Ramos (cell line): ENCODE results near the gene VIPAS39.

Experiments used
- in situ Hi-C: fragments of 300-500 bp; cut with MboI; formaldehyde crosslinking; loops from one replicate; pipeline ENCODE4 v1.14.3; 2022; ENCODE audit warnings: low sequenced_read_pairs; ENCODE audit not compliant: unreplicated experiment

Gene VIPAS39

GRCh38 chr14:77457522-77458248 is at the start of gene VIPAS39, which contains the start of gene AHSA1:
TSS of gene VIPAS39 (minus strand) at chr14:77457601. CDS start at chr14:77454102, 3,499 bp downstream.
TSS of gene AHSA1 (plus strand) at chr14:77458093. CDS start at chr14:77458190, 97 bp downstream.
- in situ Hi-C loops: no loop called here

- in situ Hi-C loops: no loop called here
These were observed 47.6 kb upstream of the VIPAS39 start for GRCh38 chr14:77505031-77505430.

- in situ Hi-C loops: no loop called here
These were observed 45.7 kb upstream of the VIPAS39 start for GRCh38 chr14:77503138-77503537.

GRCh38 chr14:77502109-77502782 is 44.8 kb upstream of the VIPAS39 start:
- in situ Hi-C loops: no loop called here

- in situ Hi-C loops: no loop called here
These were observed 41.7 kb upstream of the VIPAS39 start for GRCh38 chr14:77498984-77499527.

GRCh38 chr14:77498120-77498979 is 40.9 kb upstream of the VIPAS39 start, which contains the start of gene ISM2:
TSS of gene ISM2 (minus strand) at chr14:77498816. CDS start at chr14:77498793, 23 bp downstream.
- in situ Hi-C loops: no loop called here

- in situ Hi-C loops: no loop called here
These were observed 37.9 kb upstream of the VIPAS39 start for GRCh38 chr14:77495334-77495733.

- in situ Hi-C loops: no loop called here
These were observed 33.7 kb upstream of the VIPAS39 start for GRCh38 chr14:77491056-77491455.

- in situ Hi-C loops: no loop called here
These were observed 33.1 kb upstream of the VIPAS39 start for GRCh38 chr14:77490347-77490986.

- in situ Hi-C loops: no loop called here
These were observed 31.6 kb upstream of the VIPAS39 start for GRCh38 chr14:77489041-77489440.

- in situ Hi-C loops: no loop called here
These were observed 31.2 kb upstream of the VIPAS39 start for GRCh38 chr14:77488558-77488957.

GRCh38 chr14:77485901-77486678 is 28.7 kb upstream of the VIPAS39 start:
- in situ Hi-C loops: no loop called here

- in situ Hi-C loops: no loop called here
These were observed 27.9 kb upstream of the VIPAS39 start for GRCh38 chr14:77485256-77485655.

- in situ Hi-C loops: no loop called here
These were observed 25.0 kb upstream of the VIPAS39 start for GRCh38 chr14:77482422-77482821.

- in situ Hi-C loops: no loop called here
These were observed 21.4 kb upstream of the VIPAS39 start for GRCh38 chr14:77478796-77479195.

- in situ Hi-C loops: no loop called here
These were observed 20.6 kb upstream of the VIPAS39 start for GRCh38 chr14:77478029-77478428.

GRCh38 chr14:77475432-77476115 is 18.2 kb upstream of the VIPAS39 start:
- in situ Hi-C loops: no loop called here

- in situ Hi-C loops: no loop called here
These were observed 17.2 kb upstream of the VIPAS39 start for GRCh38 chr14:77474479-77475177.
